ENCODE data around the gene HOXC12.

The HOXC12 gene

GRCh38 chr12:53995378-53996239, 40.9 kb downstream of the HOXC12 start:
- no peak overlapping the region for H3K27ac ChIP-seq (ENCODE audit: low read depth, low read length)
- no peaks in the 10 kb centered on the region for H3K9me3 ChIP-seq (ENCODE audit: insufficient read depth, low read depth, low read length)
- H3K4me1 ChIP-seq (ENCODE audit: insufficient read depth, low read length), result peaks cover 5% of the 10 kb centered on the region; the same call in 1 of the 2 replicates
- no peaks in the 10 kb centered on the region for H3K36me3 ChIP-seq (ENCODE audit: insufficient read depth, low read length)
- H3K4me3 ChIP-seq (ENCODE audit: low read length), result peak overlapping the region; percentile 33
- 3% methylated on average over 48 of the region's 48 CpGs for WGBS
- peaks cover 100% of the 10 kb centered on the region for H3K27me3 ChIP-seq (ENCODE audit: insufficient read depth, low read length)
- H3K9ac ChIP-seq (ENCODE audit: low read depth, low read length), result no peak overlapping the region

GRCh38 chr12:53996240-53997203, 41.8 kb downstream of the HOXC12 start:
- WGBS, result 22% methylated on average over 28 of the region's 29 CpGs
- Histone ChIP-seq H3K27ac (ENCODE audit: low read depth, low read length) (no peak overlapping the region), H3K9ac (ENCODE audit: low read depth, low read length) (no peak overlapping the region), H3K9me3 (ENCODE audit: insufficient read depth, low read depth, low read length) (no peaks in the 10 kb centered on the region), H3K4me1 (ENCODE audit: insufficient read depth, low read length) (peaks cover 5% of the 10 kb centered on the region; the same call in 1 of the 2 replicates), H3K27me3 (ENCODE audit: insufficient read depth, low read length) (peaks cover 100% of the 10 kb centered on the region), H3K36me3 (ENCODE audit: insufficient read depth, low read length) (no peaks in the 10 kb centered on the region), H3K4me3 (ENCODE audit: low read length) (peak overlapping the region; percentile 33; the same call in 1 of the 2 replicates)

- Histone ChIP-seq H3K9ac (ENCODE audit: low read depth, low read length) (no peak overlapping the region), H3K9me3 (ENCODE audit: insufficient read depth, low read depth, low read length) (no peaks in the 10 kb centered on the region), H3K27me3 (ENCODE audit: insufficient read depth, low read length) (peaks cover 100% of the 10 kb centered on the region), H3K36me3 (ENCODE audit: insufficient read depth, low read length) (no peaks in the 10 kb centered on the region), H3K4me1 (ENCODE audit: insufficient read depth, low read length) (peaks cover 5% of the 10 kb centered on the region; the same call in 1 of the 2 replicates), H3K4me3 (ENCODE audit: low read length) (no peak overlapping the region), H3K27ac (ENCODE audit: low read depth, low read length) (no peak overlapping the region)
- WGBS, result 8% methylated on average over 35 of the region's 35 CpGs
Observed at GRCh38 chr12:53997204-53998109, 42.8 kb downstream of the HOXC12 start.

- Histone ChIP-seq H3K36me3 (ENCODE audit: insufficient read depth, low read length) (no peaks in the 10 kb centered on the region), H3K9ac (ENCODE audit: low read depth, low read length) (no peak overlapping the region), H3K4me1 (ENCODE audit: insufficient read depth, low read length) (peaks cover 5% of the 10 kb centered on the region; the same call in 1 of the 2 replicates), H3K9me3 (ENCODE audit: insufficient read depth, low read depth, low read length) (no peaks in the 10 kb centered on the region), H3K4me3 (ENCODE audit: low read length) (no peak overlapping the region), H3K27ac (ENCODE audit: low read depth, low read length) (no peak overlapping the region), H3K27me3 (ENCODE audit: insufficient read depth, low read length) (peaks cover 100% of the 10 kb centered on the region)
- WGBS, result 21% methylated on average over 6 of the region's 11 CpGs
Observed at GRCh38 chr12:53998110-53998899, 43.6 kb downstream of the HOXC12 start.

GRCh38 chr12:53998900-53999236, 44.2 kb downstream of the HOXC12 start:
- Histone ChIP-seq H3K9ac (ENCODE audit: low read depth, low read length) (no peak overlapping the region), H3K4me1 (ENCODE audit: insufficient read depth, low read length) (peaks cover 5% of the 10 kb centered on the region; the same call in 1 of the 2 replicates), H3K9me3 (ENCODE audit: insufficient read depth, low read depth, low read length) (no peaks in the 10 kb centered on the region), H3K4me3 (ENCODE audit: low read length) (no peak overlapping the region), H3K27ac (ENCODE audit: low read depth, low read length) (no peak overlapping the region), H3K27me3 (ENCODE audit: insufficient read depth, low read length) (peaks cover 100% of the 10 kb centered on the region), H3K36me3 (ENCODE audit: insufficient read depth, low read length) (no peaks in the 10 kb centered on the region)
- 39% methylated on average over 8 of the region's 13 CpGs for WGBS

- Histone ChIP-seq H3K9ac (ENCODE audit: low read depth, low read length) (no peak overlapping the region), H3K27ac (ENCODE audit: low read depth, low read length) (no peak overlapping the region), H3K4me3 (ENCODE audit: low read length) (peak overlapping the region; percentile 32), H3K36me3 (ENCODE audit: insufficient read depth, low read length) (no peaks in the 10 kb centered on the region), H3K9me3 (ENCODE audit: insufficient read depth, low read depth, low read length) (no peaks in the 10 kb centered on the region), H3K4me1 (ENCODE audit: insufficient read depth, low read length) (peaks cover 5% of the 10 kb centered on the region; the same call in 1 of the 2 replicates), H3K27me3 (ENCODE audit: insufficient read depth, low read length) (peaks cover 100% of the 10 kb centered on the region)
- WGBS, result 9% methylated on average over 33 of the region's 35 CpGs
Observed at GRCh38 chr12:53999559-54000115, 44.9 kb downstream of the HOXC12 start.

GRCh38 chr12:54000116-54001114, 45.7 kb downstream of the HOXC12 start, which contains the start of gene HOXC9:
TSS of gene HOXC9 (plus strand) at chr12:54000161. CDS start at chr12:54000189, 28 bp downstream.
- Histone ChIP-seq H3K9ac (ENCODE audit: low read depth, low read length) (no peak within 1 kb of the TSS), H3K36me3 (ENCODE audit: insufficient read depth, low read length) (no peaks in the 10 kb centered on the region), H3K27me3 (ENCODE audit: insufficient read depth, low read length) (peaks cover 100% of the 10 kb centered on the region), H3K4me3 (ENCODE audit: low read length) (peak within 1 kb of the TSS; percentile 32), H3K27ac (ENCODE audit: low read depth, low read length) (no peak within 1 kb of the TSS), H3K4me1 (ENCODE audit: insufficient read depth, low read length) (peaks cover 5% of the 10 kb centered on the region; the same call in 1 of the 2 replicates), H3K9me3 (ENCODE audit: insufficient read depth, low read depth, low read length) (no peaks in the 10 kb centered on the region)
- 5% methylated on average over 87 of the region's 87 CpGs for WGBS

- Histone ChIP-seq H3K9me3 (ENCODE audit: insufficient read depth, low read depth, low read length) (no peaks in the 10 kb centered on the region), H3K27me3 (ENCODE audit: insufficient read depth, low read length) (peaks cover 100% of the 10 kb centered on the region), H3K9ac (ENCODE audit: low read depth, low read length) (no peak overlapping the region), H3K4me3 (ENCODE audit: low read length) (no peak overlapping the region), H3K36me3 (ENCODE audit: insufficient read depth, low read length) (no peaks in the 10 kb centered on the region), H3K27ac (ENCODE audit: low read depth, low read length) (no peak overlapping the region), H3K4me1 (ENCODE audit: insufficient read depth, low read length) (peaks cover 5% of the 10 kb centered on the region; the same call in 1 of the 2 replicates)
- 10% methylated on average over 8 of the region's 8 CpGs for WGBS
Observed at GRCh38 chr12:54001283-54002187, 46.8 kb downstream of the HOXC12 start.
